A549 treated with Hydrocortisone at 1 μM for 4 hours (cell line): ENCODE measurements around the gene DDIT3. TPM values are rescaled to one million over a fixed set of nuclear protein-coding genes. Genes with fewer than 3 reads are reported as not detected.

Source experiments
- total RNA-seq: library from RNA; stranded (reverse); fragments of 200-300 nt; extraction: Qiagen RNA extraction; gene quantifications from 5 replicates; pipeline ENCODE4 v1.2.3, GENCODE V29; 2022

DDIT3 gene
- 23.0 to 31.1 TPM (median 26.3 TPM) in 5 replicates for total RNA-seq

GRCh38 chr12:57520053-57520818 lies at the start of gene DDIT3:
DDIT3 (minus strand) TSS chr12:57520514; CDS start chr12:57517406, 3,108 bp downstream.

DNA sequence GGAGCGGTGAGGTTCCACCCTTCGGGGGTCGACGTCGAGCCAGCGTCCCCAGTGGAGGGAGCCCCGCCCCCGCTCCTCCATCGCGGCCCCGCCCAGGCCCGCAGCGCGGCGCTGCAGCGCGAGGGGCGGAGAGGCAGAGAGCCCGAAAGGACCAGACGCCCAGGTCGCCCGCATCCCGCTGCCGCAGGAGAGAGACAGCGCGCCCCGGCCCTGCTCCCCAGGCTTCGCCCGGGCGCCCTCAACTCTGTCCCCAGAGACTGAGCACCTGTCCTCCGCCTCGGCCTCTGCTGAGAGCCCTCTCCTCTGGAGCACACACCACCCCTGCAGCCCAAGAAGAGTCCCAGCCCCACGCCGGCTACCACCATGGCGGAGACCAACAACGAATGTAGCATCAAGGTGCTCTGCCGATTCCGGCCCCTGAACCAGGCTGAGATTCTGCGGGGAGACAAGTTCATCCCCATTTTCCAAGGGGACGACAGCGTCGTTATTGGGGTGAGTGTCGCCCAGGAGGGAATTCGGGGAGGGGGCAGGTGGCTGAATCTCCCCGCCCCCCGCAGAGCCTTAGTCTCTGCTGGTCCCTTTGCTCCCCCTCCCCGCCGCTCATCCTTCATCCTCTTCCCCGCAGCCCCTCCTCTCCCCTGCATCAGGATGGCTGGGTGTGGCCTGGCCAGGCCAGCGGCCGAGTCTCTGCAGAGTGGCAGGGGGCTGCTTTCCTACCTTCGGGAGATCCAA lies 29.8 kb upstream of the DDIT3 start, which contains the start of gene KIF5A:
TSS of gene KIF5A (plus strand) at position 136 of the 732 bp plus-strand sequence. CDS start at position 364, 228 bp downstream.

DNA sequence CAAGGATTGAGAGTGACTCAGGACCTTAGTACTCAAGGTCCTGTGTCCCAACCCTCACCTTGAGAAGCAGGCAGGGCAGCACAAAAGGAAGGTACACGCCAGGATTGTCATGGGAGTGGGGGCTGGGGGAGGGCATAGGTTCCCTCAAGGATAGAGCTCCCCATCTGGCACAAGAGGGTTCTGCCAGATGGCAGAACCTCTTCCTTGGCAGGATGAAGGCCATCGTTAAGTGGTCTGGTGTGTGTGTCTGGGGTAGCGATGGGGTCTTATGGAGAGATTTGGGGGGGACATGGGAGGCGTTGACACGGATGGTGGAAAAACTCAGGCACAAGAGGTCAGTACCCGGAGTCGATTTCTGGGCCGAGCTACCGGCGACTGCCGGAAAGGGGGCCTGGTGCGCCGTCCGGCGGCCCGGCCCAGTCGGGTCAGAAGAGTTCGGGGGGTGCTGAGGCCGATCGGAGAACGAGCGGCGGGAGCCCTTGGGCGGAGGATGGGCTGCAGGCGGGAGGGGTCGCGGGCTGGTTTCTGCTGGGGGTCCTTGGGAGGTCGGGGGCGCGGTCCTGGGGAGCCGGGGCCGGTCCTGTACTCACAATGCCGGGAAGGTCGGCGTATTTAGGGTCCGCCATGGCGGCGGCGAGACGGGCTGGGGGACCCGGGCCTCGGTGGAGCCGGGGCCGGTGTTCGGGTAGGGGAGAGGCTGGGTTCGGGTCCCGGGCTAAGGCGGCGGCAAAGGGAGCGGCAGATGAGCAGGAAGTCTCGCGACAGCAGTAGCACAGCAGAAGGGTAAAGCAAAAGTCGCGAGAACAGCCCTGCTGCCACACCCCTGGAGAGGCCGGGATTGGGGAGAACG lies 26.3 kb upstream of the DDIT3 start, which contains the start of gene DCTN2:
TSS of gene DCTN2 (minus strand) at position 755 of the 850 bp plus-strand sequence. CDS start at position 626, 129 bp downstream.

GRCh38 chr12:57522011-57522886 lies 1.9 kb upstream of the DDIT3 start, which contains the start of gene MBD6:
MBD6 (plus strand) TSS chr12:57522824; CDS start chr12:57524304, 1,480 bp downstream.

GRCh38 chr12:57487597-57488401 lies 32.5 kb downstream of the DDIT3 start, which contains the start of gene MARS1:
MARS1 (plus strand) TSS chr12:57488068; CDS start chr12:57488091, 23 bp downstream.

DNA sequence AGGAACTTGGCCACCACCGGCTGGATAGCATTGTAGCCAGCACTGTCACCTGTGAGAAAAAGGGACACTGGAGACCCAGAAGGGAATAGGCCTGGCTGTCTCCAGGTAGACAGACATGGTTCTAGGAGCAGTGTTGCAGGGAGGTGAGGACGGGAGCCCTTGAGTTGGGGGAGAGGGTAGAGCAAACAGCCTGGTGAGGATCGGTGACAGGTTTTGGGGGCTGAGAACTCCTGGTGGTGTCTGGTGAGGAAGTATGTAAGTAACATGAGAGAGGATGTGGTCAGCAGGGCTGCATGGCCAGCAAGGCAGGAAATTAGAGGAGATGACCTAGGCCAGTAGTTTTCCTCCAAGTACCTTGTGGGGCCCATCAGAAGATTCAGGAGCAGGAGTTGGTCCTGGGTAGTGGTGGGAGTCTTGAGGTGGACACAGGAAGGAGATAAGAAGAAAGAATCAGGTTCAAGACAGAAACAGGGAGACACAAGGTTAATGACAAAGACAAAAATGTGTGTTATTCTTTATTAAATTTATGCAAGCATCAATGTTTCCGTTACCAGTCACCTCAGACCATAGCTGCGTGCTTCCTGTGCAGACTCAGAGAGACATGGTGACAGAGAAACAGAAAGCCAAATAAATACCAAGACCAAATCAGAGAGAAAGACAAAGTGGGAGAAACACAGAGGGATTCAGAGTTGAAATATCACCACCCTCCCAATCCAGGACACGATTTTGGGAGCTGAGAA lies 40.8 kb downstream of the DDIT3 start, which contains the start of gene ARHGAP9:
TSS of gene ARHGAP9 (minus strand) at position 491 of the 740 bp plus-strand sequence. CDS start at position 31, 460 bp downstream.

Other genes with a start within 250 kb of the DDIT3 start
- gene R3HDM2, start 89.5 kb downstream of the DDIT3 start, total RNA-seq: 7.6 to 9.8 TPM (median 8.0 TPM) in 5 replicates
- 0.05 TPM in 1 of 5 replicates, not detected in the others for gene INHBC, start 85.7 kb downstream of the DDIT3 start, total RNA-seq
- gene INHBE, start 65.2 kb downstream of the DDIT3 start, total RNA-seq: 0.05 to 0.09 TPM in 2 of 5 replicates, not detected in the others
- 4.5 to 6.2 TPM (median 5.6 TPM) in 5 replicates for gene GLI1, start 60.7 kb downstream of the DDIT3 start, total RNA-seq
- 0.17 to 0.62 TPM (median 0.38 TPM) in 5 replicates for gene ARHGAP9, start 40.6 kb downstream of the DDIT3 start, total RNA-seq
- 125 to 280 TPM (median 129 TPM) in 5 replicates for gene MARS1, start 32.4 kb downstream of the DDIT3 start, total RNA-seq
- gene MBD6, start 2.3 kb upstream of the DDIT3 start, total RNA-seq: 20.1 to 28.9 TPM (median 27.2 TPM) in 5 replicates
- gene DCTN2, start 26.7 kb upstream of the DDIT3 start, total RNA-seq: 115 to 190 TPM (median 121 TPM) in 5 replicates
- gene KIF5A, start 29.5 kb upstream of the DDIT3 start, total RNA-seq: 0.17 to 0.23 TPM (median 0.18 TPM) in 5 replicates
- gene PIP4K2C, start 70.7 kb upstream of the DDIT3 start, total RNA-seq: 38.4 to 53.3 TPM (median 39.1 TPM) in 5 replicates
- 16.2 to 18.9 TPM (median 18.6 TPM) in 5 replicates for gene DTX3, start 84.3 kb upstream of the DDIT3 start, total RNA-seq
- gene ARHGEF25, start 90.9 kb upstream of the DDIT3 start, total RNA-seq: 4.2 to 6.7 TPM (median 5.7 TPM) in 5 replicates
- 38.5 to 45.9 TPM (median 42.8 TPM) in 5 replicates for gene B4GALNT1, start 112.7 kb upstream of the DDIT3 start, total RNA-seq
- gene OS9, start 173.6 kb upstream of the DDIT3 start, total RNA-seq: 110 to 134 TPM (median 114 TPM) in 5 replicates
- 0.09 to 0.23 TPM (median 0.12 TPM) in 5 replicates for gene AGAP2, start 218.2 kb upstream of the DDIT3 start, total RNA-seq
- 15.6 to 23.5 TPM (median 17.6 TPM) in 5 replicates for gene TSPAN31, start 224.5 kb upstream of the DDIT3 start, total RNA-seq
- 235 to 292 TPM (median 248 TPM) in 5 replicates for gene CDK4, start 231.8 kb upstream of the DDIT3 start, total RNA-seq
- 6.4 to 8.5 TPM (median 8.3 TPM) in 5 replicates for gene MARCHF9, start 234.6 kb upstream of the DDIT3 start, total RNA-seq
- gene CYP27B1, start 246.6 kb upstream of the DDIT3 start, total RNA-seq: 2.0 to 3.3 TPM (median 2.2 TPM) in 5 replicates